Effector CD4-positive, alpha-beta T cell (primary cell): ENCODE measurements around the gene EIF4E1B.

ENCODE experiments used
- DNase-seq: peaks from one replicate; pipeline ENCODE4 v3.0.0-alpha.2; 2020

The EIF4E1B gene

GRCh38 chr5:176693477-176693851 lies 63.0 kb downstream of the EIF4E1B start:
- DNase-seq: no peak

- DNase-seq: no peak
Observed at GRCh38 chr5:176694146-176694545, 63.7 kb downstream of the EIF4E1B start.

- DNase-seq: no peak
Observed at GRCh38 chr5:176694631-176695030, 64.2 kb downstream of the EIF4E1B start.

- no peak for DNase-seq
Observed at GRCh38 chr5:176695073-176695472, 64.6 kb downstream of the EIF4E1B start.
